Fibroblast of skin of right quadriceps (primary cell): ENCODE data around the gene KCTD18.

ENCODE experiments used
- DNase-seq: peaks from one replicate; pipeline ENCODE4 v3.0.0-alpha.2; 2013

The KCTD18 gene

GRCh38 chr2:200509612-200510433 is at the start of gene KCTD18:
Gene KCTD18, minus strand, starts transcription at chr2:200510068. Its CDS starts 3,052 bp downstream, at chr2:200507016.
- peak; percentile 76 for DNase-seq

- no peak for DNase-seq
Observed at GRCh38 chr2:200540793-200541192, 30.9 kb upstream of the KCTD18 start.

- no peak for DNase-seq
Observed at GRCh38 chr2:200538139-200538538, 28.3 kb upstream of the KCTD18 start.

GRCh38 chr2:200534572-200534971 is 24.7 kb upstream of the KCTD18 start:
- no peak for DNase-seq

- DNase-seq: no peak
Observed at GRCh38 chr2:200533754-200534153, 23.9 kb upstream of the KCTD18 start.

GRCh38 chr2:200528228-200528627 is 18.4 kb upstream of the KCTD18 start:
- no peak for DNase-seq

GRCh38 chr2:200525882-200526651 is 16.2 kb upstream of the KCTD18 start, which contains the start of gene SGO2:
Gene SGO2, plus strand, starts transcription at chr2:200526207. Its CDS starts 6,769 bp downstream, at chr2:200532976.
- DNase-seq: peak; percentile 93

- no peak for DNase-seq
Observed at GRCh38 chr2:200525551-200525881, 15.6 kb upstream of the KCTD18 start.

- no peak for DNase-seq
Observed at GRCh38 chr2:200525066-200525465, 15.2 kb upstream of the KCTD18 start.

GRCh38 chr2:200523604-200524003 is 13.7 kb upstream of the KCTD18 start:
- DNase-seq: no peak

GRCh38 chr2:200523158-200523557 is 13.3 kb upstream of the KCTD18 start:
- no peak for DNase-seq

- DNase-seq: no peak
Observed at GRCh38 chr2:200515155-200515554, 5.3 kb upstream of the KCTD18 start.

GRCh38 chr2:200509235-200509611 is 645 bp downstream of the KCTD18 start:
- DNase-seq: peak; percentile 7

GRCh38 chr2:200507179-200507578 is 2.7 kb downstream of the KCTD18 start:
- no peak for DNase-seq

GRCh38 chr2:200506679-200507078 is 3.2 kb downstream of the KCTD18 start:
- no peak for DNase-seq

GRCh38 chr2:200502196-200502595 is 7.7 kb downstream of the KCTD18 start:
- DNase-seq: no peak

GRCh38 chr2:200498402-200499162 is 11.3 kb downstream of the KCTD18 start:
- peak; percentile 44 for DNase-seq

GRCh38 chr2:200496696-200497095 is 13.2 kb downstream of the KCTD18 start:
- no peak for DNase-seq

- no peak for DNase-seq
Observed at GRCh38 chr2:200494048-200494447, 15.8 kb downstream of the KCTD18 start.

- DNase-seq: no peak
Observed at GRCh38 chr2:200492656-200493055, 17.2 kb downstream of the KCTD18 start.

- no peak for DNase-seq
Observed at GRCh38 chr2:200490001-200490400, 19.9 kb downstream of the KCTD18 start.

GRCh38 chr2:200488169-200488568 is 21.7 kb downstream of the KCTD18 start:
- DNase-seq: no peak

GRCh38 chr2:200486529-200486928 is 23.3 kb downstream of the KCTD18 start:
- peak; percentile 25 for DNase-seq
